Activated CD4-positive, alpha-beta T cell treated with anti-CD3 and anti-CD28 coated beads for 36 hours (primary cell): ENCODE results near the gene EXOC3L2. TPM values are rescaled to one million over a fixed set of nuclear protein-coding genes. Genes with fewer than 3 reads are reported as not detected.

ENCODE experiments used
- ATAC-seq: fragments of 200-7000 bp; cut with Tn5 transposase; one replicate; pipeline ENCODE4 v1.10.0; 2021; ENCODE audit warnings: mild to moderate bottlenecking, moderate library complexity
- CTCF ChIA-PET: fragments of 350-600 bp; sonication (Branson Sonifier 250); formaldehyde crosslinking; loops from one replicate; lab custom pipeline; 2021; ENCODE audit warnings: antibody characterized with exemption; lab: Charles Lee
- POLR2A ChIA-PET: fragments of 350-600 bp; sonication (Branson Sonifier 250); formaldehyde crosslinking; loops from one replicate; lab custom pipeline; 2021; ENCODE audit warnings: antibody characterized with exemption, inconsistent platforms; lab: Charles Lee
- DNase-seq: peaks from one replicate; pipeline ENCODE4 v3.0.0-alpha.2; 2020
- H3K27ac Mint-ChIP-seq: one replicate; pipeline ENCODE4 v1.8.0; 2021; ENCODE audit warnings: mixed read lengths
- H3K27me3 Mint-ChIP-seq: one replicate; pipeline ENCODE4 v1.8.0; 2021; ENCODE audit warnings: mixed read lengths
- H3K36me3 Mint-ChIP-seq: one replicate; pipeline ENCODE4 v1.8.0; 2021; ENCODE audit warnings: low read depth, mixed read lengths
- H3K4me1 Mint-ChIP-seq: one replicate; pipeline ENCODE4 v1.8.0; 2021; ENCODE audit warnings: mixed read lengths
- H3K4me3 Mint-ChIP-seq: one replicate; pipeline ENCODE4 v1.8.0; 2021; ENCODE audit warnings: mild to moderate bottlenecking, moderate library complexity, mixed read lengths
- H3K9me3 Mint-ChIP-seq: one replicate; pipeline ENCODE4 v1.8.0; 2021; ENCODE audit warnings: low read depth, mixed read lengths
- intact Hi-C, 2 experiments: fragments of 100-400 bp; cut with DNase I in 1 of 2; cut with micrococcal nuclease in 1 of 2; formaldehyde crosslinking; loops; one replicate each; pipeline versions ENCODE4 v1.14.2 to v1.15.1; 2022 to 2024; cut with DNase I, micrococcal nuclease
- total RNA-seq, 2 experiments: library from RNA; stranded (reverse); gene quantifications; one replicate each; pipeline ENCODE4 v1.2.3, GENCODE V29; 2021

EXOC3L2 gene
- not detected for total RNA-seq

GRCh38 chr19:45245334-45245787 is at the start of gene EXOC3L2:
Gene EXOC3L2 (minus strand): TSS chr19:45245407. CDS start chr19:45239045, 6,362 bp downstream.
- ChIA-PET CTCF (interaction anchor here (0.7 kb wide), 1 partner anchor 12 kb away, joined by 3 read pairs; no protein-coding TSS in a partner anchor), POLR2A (interaction anchor here (0.6 kb wide), 1 partner anchor 242 kb away, joined by 4 read pairs; no protein-coding TSS in a partner anchor)
- Mint-ChIP-seq H3K4me3 (no peak within 1 kb of the TSS), H3K9me3 (no peaks in the 10 kb centered on the region), H3K4me1 (no peaks in the 10 kb centered on the region), H3K27ac (no peak within 1 kb of the TSS), H3K36me3 (no peaks in the 10 kb centered on the region), H3K27me3 (peaks cover 9% of the 10 kb centered on the region)
- intact Hi-C loops, result no loop called here
- no peak for ATAC-seq
- DNase-seq, result no peak

GRCh38 chr19:45294291-45295029 is 49.3 kb upstream of the EXOC3L2 start:
- Mint-ChIP-seq H3K9me3 (no peaks in the 10 kb centered on the region), H3K27ac (no peak overlapping the region), H3K27me3 (no peaks in the 10 kb centered on the region), H3K4me3 (no peak overlapping the region), H3K4me1 (peaks cover 8% of the 10 kb centered on the region), H3K36me3 (peaks cover 34% of the 10 kb centered on the region)
- ChIA-PET POLR2A (no interaction called here), CTCF (no interaction called here)
- DNase-seq, result no peak
- ATAC-seq, result no peak
- intact Hi-C loops, result no loop called here

- ChIA-PET CTCF (interaction anchor here (0.6 kb wide), 1 partner anchor 113 kb away, joined by 3 read pairs; no protein-coding TSS in a partner anchor), POLR2A (no interaction called here)
- no peaks in the 10 kb centered on the region for H3K27me3 Mint-ChIP-seq
- ATAC-seq (peak; percentile 81), DNase-seq (peak; percentile 65)
- H3K36me3 Mint-ChIP-seq, result peaks cover 31% of the 10 kb centered on the region
- no peaks in the 10 kb centered on the region for H3K9me3 Mint-ChIP-seq
- H3K4me1 Mint-ChIP-seq, result peaks cover 8% of the 10 kb centered on the region
- no peak overlapping the region for H3K27ac Mint-ChIP-seq
- H3K4me3 Mint-ChIP-seq, result no peak overlapping the region
- intact Hi-C loops, result no loop called here
These were observed 48.5 kb upstream of the EXOC3L2 start for GRCh38 chr19:45293682-45294081.

GRCh38 chr19:45291834-45292233 is 46.6 kb upstream of the EXOC3L2 start:
- no peaks in the 10 kb centered on the region for H3K27me3 Mint-ChIP-seq

GRCh38 chr19:45290381-45290931 is 45.2 kb upstream of the EXOC3L2 start:
- no peak for ATAC-seq
- ChIA-PET POLR2A (no interaction called here), CTCF (no interaction called here)
- DNase-seq, result no peak
- Mint-ChIP-seq H3K4me3 (no peak overlapping the region), H3K4me1 (peaks cover 8% of the 10 kb centered on the region), H3K27me3 (no peaks in the 10 kb centered on the region), H3K36me3 (peaks cover 28% of the 10 kb centered on the region), H3K9me3 (no peaks in the 10 kb centered on the region), H3K27ac (no peak overlapping the region)
- intact Hi-C loops, result no loop called here

More at GRCh38 chr19:45291834-45292233, 46.6 kb upstream of the EXOC3L2 start:
- ATAC-seq (no peak), DNase-seq (no peak)
- ChIA-PET POLR2A (interaction anchor here (0.6 kb wide), 1 partner anchor 981 kb away, joined by 5 read pairs; no protein-coding TSS in a partner anchor), CTCF (interaction anchor here (0.6 kb wide), 1 partner anchor 9 kb away, joined by 4 read pairs; no protein-coding TSS in a partner anchor)
- Mint-ChIP-seq H3K36me3 (peaks cover 29% of the 10 kb centered on the region), H3K27ac (no peak overlapping the region), H3K4me1 (peaks cover 8% of the 10 kb centered on the region), H3K9me3 (no peaks in the 10 kb centered on the region), H3K4me3 (no peak overlapping the region)
- intact Hi-C loops, result no loop called here

GRCh38 chr19:45283443-45284033 is 38.3 kb upstream of the EXOC3L2 start:
- Mint-ChIP-seq H3K27ac (no peak overlapping the region), H3K27me3 (no peaks in the 10 kb centered on the region), H3K36me3 (peaks cover 21% of the 10 kb centered on the region), H3K4me1 (no peaks in the 10 kb centered on the region), H3K4me3 (no peak overlapping the region), H3K9me3 (no peaks in the 10 kb centered on the region)
- intact Hi-C loops, result no loop called here
- ATAC-seq, result no peak
- ChIA-PET POLR2A (no interaction called here), CTCF (no interaction called here)
- no peak for DNase-seq

- no peak overlapping the region for H3K27ac Mint-ChIP-seq
- intact Hi-C loops, result no loop called here
- DNase-seq (no peak), ATAC-seq (no peak)
- no peaks in the 10 kb centered on the region for H3K27me3 Mint-ChIP-seq
- H3K36me3 Mint-ChIP-seq, result peaks cover 25% of the 10 kb centered on the region
- no peaks in the 10 kb centered on the region for H3K4me1 Mint-ChIP-seq
- no peak overlapping the region for H3K4me3 Mint-ChIP-seq
- ChIA-PET CTCF (no interaction called here), POLR2A (no interaction called here)
- no peaks in the 10 kb centered on the region for H3K9me3 Mint-ChIP-seq
These were observed 35.3 kb upstream of the EXOC3L2 start for GRCh38 chr19:45280471-45280961.

- no peak overlapping the region for H3K27ac Mint-ChIP-seq
- intact Hi-C loops, result no loop called here
- no peak overlapping the region for H3K4me3 Mint-ChIP-seq
- no peaks in the 10 kb centered on the region for H3K27me3 Mint-ChIP-seq
- CTCF ChIA-PET, result no interaction called here
- no peaks in the 10 kb centered on the region for H3K9me3 Mint-ChIP-seq
- no peak for DNase-seq
- peaks cover 25% of the 10 kb centered on the region for H3K36me3 Mint-ChIP-seq
- H3K4me1 Mint-ChIP-seq, result no peaks in the 10 kb centered on the region
- POLR2A ChIA-PET, result no interaction called here
- ATAC-seq, result no peak
These were observed 34.5 kb upstream of the EXOC3L2 start for GRCh38 chr19:45279587-45280192.

- intact Hi-C loops, result no loop called here
- Mint-ChIP-seq H3K4me3 (no peak overlapping the region), H3K4me1 (no peaks in the 10 kb centered on the region), H3K27me3 (no peaks in the 10 kb centered on the region), H3K27ac (no peak overlapping the region), H3K9me3 (no peaks in the 10 kb centered on the region), H3K36me3 (peaks cover 24% of the 10 kb centered on the region)
- CTCF ChIA-PET, result interaction anchor here (0.8 kb wide), 1 partner anchor 60 kb away, joined by 5 read pairs; no protein-coding TSS in a partner anchor
- POLR2A ChIA-PET, result no interaction called here
- DNase-seq (no peak), ATAC-seq (no peak)
These were observed 32.9 kb upstream of the EXOC3L2 start for GRCh38 chr19:45278087-45278486.

- intact Hi-C loops, result no loop called here
- Mint-ChIP-seq H3K27me3 (no peaks in the 10 kb centered on the region), H3K4me3 (no peak overlapping the region), H3K4me1 (no peaks in the 10 kb centered on the region), H3K36me3 (peaks cover 21% of the 10 kb centered on the region), H3K9me3 (no peaks in the 10 kb centered on the region), H3K27ac (no peak overlapping the region)
- ChIA-PET CTCF (no interaction called here), POLR2A (no interaction called here)
- ATAC-seq (no peak), DNase-seq (no peak)
These were observed 31.1 kb upstream of the EXOC3L2 start for GRCh38 chr19:45276284-45276687.

GRCh38 chr19:45275370-45275971 is 30.3 kb upstream of the EXOC3L2 start:
- H3K4me3 Mint-ChIP-seq, result no peak overlapping the region
- H3K27ac Mint-ChIP-seq, result no peak overlapping the region
- ChIA-PET CTCF (interaction anchor here (0.6 kb wide), 1 partner anchor 693 kb away, joined by 3 read pairs; no protein-coding TSS in a partner anchor), POLR2A (no interaction called here)
- intact Hi-C loops, result no loop called here
- H3K27me3 Mint-ChIP-seq, result no peaks in the 10 kb centered on the region
- no peak for ATAC-seq
- no peak for DNase-seq
- no peaks in the 10 kb centered on the region for H3K9me3 Mint-ChIP-seq
- peaks cover 19% of the 10 kb centered on the region for H3K36me3 Mint-ChIP-seq
- no peaks in the 10 kb centered on the region for H3K4me1 Mint-ChIP-seq
